ENCODE results near the gene MCCD1.

The MCCD1 gene

DNA sequence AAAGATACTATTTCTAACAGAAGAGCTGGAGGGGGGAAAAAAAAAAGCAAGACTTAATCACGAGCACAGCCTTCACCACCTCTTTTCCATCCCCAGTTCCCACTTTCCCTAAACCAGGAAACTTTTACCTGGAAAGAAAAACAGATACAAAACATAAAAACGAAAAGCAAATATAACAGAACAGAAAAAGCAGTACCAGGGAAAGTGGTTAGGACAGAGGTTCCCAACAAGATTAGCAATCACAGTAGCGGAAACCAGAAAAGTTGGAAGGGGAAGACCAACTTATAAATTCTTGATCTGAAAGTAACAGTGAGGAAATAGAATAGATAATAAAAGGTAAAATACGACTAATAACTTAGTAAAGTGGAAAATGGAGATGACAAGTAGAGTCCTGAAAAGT, 11.9 kb downstream of the MCCD1 start:
- H3K27ac ChIP-seq = peak overlapping the region; percentile 91 to 96
- peak overlapping the region; percentile 68 for H3K4me3 ChIP-seq
- DNase-seq (ENCODE audit: low spot score) = no peak
- TF ChIP-seq, protein P1, sequence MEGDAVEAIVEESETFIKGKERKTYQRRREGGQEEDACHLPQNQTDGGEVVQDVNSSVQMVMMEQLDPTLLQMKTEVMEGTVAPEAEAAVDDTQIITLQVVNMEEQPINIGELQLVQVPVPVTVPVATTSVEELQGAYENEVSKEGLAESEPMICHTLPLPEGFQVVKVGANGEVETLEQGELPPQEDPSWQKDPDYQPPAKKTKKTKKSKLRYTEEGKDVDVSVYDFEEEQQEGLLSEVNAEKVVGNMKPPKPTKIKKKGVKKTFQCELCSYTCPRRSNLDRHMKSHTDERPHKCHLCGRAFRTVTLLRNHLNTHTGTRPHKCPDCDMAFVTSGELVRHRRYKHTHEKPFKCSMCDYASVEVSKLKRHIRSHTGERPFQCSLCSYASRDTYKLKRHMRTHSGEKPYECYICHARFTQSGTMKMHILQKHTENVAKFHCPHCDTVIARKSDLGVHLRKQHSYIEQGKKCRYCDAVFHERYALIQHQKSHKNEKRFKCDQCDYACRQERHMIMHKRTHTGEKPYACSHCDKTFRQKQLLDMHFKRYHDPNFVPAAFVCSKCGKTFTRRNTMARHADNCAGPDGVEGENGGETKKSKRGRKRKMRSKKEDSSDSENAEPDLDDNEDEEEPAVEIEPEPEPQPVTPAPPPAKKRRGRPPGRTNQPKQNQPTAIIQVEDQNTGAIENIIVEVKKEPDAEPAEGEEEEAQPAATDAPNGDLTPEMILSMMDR (IDR thresholded peaks at IDR 0.05) = no peak

DNA sequence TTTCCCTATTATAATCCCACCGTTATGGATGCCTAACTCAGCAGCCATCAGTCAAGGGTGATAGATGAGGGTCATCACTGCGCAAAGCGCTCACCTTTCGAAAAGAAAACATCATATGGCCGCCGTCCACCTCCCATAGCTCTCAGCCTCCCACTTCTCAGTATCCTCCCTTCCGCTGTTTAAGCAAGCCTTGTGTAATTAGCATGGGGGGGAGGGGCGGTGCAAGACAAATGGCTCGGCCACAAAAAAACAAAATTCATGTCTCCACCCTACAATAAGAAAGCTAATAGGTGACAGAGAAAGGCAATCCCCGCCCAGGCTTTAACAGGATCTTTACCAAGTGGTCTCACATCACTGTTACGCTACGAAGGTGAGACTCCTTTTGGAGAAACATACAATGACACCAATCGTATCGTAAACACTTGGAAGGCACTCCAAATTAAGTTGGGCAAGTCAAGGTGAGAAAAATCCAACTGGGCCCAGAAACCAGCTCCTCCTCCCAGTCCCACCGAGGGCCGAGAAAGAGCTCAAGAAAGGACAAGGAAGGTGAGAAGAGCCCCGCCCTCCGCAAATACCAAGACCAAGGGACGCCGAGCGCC, 12.4 kb downstream of the MCCD1 start:
- no peak for DNase-seq (ENCODE audit: low spot score)
- H3K27ac ChIP-seq = peak overlapping the region; percentile 91 to 96

DNA sequence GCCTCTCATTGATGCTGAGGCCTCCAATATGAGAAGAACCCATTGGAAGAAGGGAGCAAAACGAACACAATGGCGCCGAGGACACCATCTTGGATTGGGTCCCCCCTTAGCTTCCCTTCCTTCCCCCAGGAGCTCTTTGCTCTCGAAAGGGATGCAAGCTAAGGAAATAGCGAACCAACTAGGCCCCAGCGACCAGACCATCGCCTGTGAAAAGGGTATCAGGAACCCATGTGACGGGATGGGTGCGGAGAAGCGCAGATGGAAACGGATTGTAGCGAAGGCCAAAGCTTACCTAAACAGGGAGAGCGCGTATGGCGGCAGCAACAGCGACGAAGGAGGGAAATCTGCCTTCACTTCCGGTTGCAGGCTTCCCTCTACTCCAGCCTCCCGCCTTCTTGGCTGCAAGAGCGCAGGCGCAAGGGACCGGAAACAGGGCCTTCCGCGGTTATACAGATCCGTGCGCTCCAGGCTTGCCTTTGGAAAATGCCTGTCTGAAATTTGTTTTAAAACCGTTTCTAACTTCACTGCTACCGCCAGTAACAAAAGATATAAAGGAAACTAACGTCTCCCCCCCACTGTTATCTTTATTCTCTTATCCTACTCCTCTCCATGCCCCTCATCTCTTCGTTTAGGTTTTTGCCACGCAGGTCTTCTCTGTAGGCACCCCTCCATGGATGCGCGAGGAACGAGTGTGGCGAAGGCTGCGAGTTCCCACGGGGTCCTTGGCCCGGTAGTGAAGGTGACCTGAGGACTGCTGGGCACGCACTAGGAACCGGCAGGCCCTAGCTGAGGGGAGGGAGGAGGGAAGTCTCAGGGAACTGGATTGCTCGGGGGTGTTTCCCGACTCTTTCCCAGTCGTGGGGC, 13.1 kb downstream of the MCCD1 start, which contains the start of gene DDX39B:
Gene DDX39B, minus strand, starts transcription at position 346 of the 864 bp plus-strand sequence. CDS start 1,471 bp downstream, outside the sequence.
- TF ChIP-seq, protein P1 (IDR thresholded peaks at IDR 0.05) = no peak
- H3K27ac ChIP-seq = peak within 1 kb of the TSS; percentile 91 to 96
- peak; percentile 96 for DNase-seq (ENCODE audit: low spot score)
- peak within 1 kb of the TSS; percentile 68 for H3K4me3 ChIP-seq

More for the DNA sequence above, 12.4 kb downstream of the MCCD1 start:
- H3K4me3 ChIP-seq = peak overlapping the region; percentile 68
- TF ChIP-seq, protein P1 (IDR thresholded peaks at IDR 0.05) = no peak

DNA sequence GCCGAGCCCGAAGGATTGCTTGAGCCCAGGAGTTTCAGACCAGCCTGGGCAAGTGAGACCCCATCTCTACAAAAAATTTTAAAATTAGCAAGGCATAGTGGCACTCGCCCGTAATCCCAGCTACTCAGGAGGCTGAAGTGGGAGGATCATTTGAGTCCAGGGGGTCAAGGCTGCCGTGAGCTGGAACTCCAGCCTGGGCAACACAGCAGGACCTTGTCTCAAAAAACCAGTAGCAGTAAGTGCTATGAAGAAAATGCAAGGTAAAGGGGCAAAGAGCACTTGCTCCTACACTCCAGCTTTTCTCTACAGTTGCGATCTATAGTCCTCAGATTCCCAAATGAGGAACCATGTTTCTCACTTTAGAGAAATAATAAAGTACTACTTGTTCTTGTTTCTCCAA, 14.9 kb downstream of the MCCD1 start:
- Histone ChIP-seq H3K27ac (no peak overlapping the region), H3K4me3 (no peak overlapping the region)
- TF ChIP-seq, protein P1 (IDR thresholded peaks at IDR 0.05) = no peak
- no peak for DNase-seq (ENCODE audit: low spot score)

DNA sequence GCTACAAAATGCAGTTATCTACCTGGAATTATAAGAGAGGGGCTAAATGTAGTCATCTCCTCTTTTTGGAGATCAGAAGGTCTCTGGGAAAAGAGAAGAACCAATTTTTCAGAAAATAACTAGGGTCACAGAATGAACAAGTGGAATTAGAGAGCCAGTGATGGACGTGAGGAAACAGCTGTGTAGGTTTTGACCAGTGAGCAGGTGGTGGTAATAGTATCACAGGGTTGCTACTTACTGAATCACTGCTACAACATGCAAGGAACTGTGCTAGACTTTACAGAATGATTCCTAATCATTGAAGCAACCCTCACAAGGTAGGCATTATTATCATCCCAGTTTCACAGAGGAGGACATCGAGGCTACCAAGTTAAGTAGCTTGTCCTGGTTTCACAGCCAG, 15.9 kb downstream of the MCCD1 start:
- TF ChIP-seq, protein P1 (IDR thresholded peaks at IDR 0.05) = no peak
- DNase-seq (ENCODE audit: low spot score) = no peak
- H3K4me3 ChIP-seq = no peak overlapping the region
- no peak overlapping the region for H3K27ac ChIP-seq

DNA sequence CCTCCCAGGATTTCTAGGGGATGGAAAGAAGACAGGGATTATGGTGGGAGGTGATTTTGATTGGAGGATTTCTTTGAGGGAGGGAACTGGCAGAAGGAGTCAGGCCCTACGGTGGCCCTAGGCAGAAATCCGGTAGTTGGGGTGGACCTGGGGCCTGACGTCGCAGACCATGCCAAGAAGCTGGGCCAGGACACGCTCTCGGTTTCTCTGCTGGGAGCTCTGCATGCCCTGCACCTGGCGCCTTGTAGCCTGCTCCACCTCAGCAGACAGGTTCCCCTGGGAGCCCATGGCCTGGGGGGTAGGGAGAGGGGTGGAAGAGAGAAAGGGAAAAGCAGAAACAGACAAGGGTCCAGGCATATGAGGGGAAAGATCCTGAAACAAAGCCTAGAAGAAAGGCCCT, 16.5 kb downstream of the MCCD1 start:
- H3K4me3 ChIP-seq = no peak overlapping the region
- TF ChIP-seq, protein P1 (IDR thresholded peaks at IDR 0.05) = no peak
- no peak for DNase-seq (ENCODE audit: low spot score)
- H3K27ac ChIP-seq = no peak overlapping the region

Measured in coronary artery (tissue), 2 donors.